ENCODE results near the gene PPWD1.

PPWD1 gene

GRCh38 chr5:65624025-65624570 lies 61.0 kb downstream of the PPWD1 start, which contains the start of gene TRIM23:
Gene TRIM23, minus strand, starts transcription at chr5:65624333. Its CDS starts 59 bp downstream, at chr5:65624274.
- DNase-seq = peak; percentile 91

GRCh38 chr5:65624571-65625555 lies 61.8 kb downstream of the PPWD1 start, which contains the start of the genes SHLD3 and TRAPPC13:
Gene SHLD3, plus strand, starts transcription at chr5:65625027. Its CDS starts 4,561 bp downstream, at chr5:65629588.
Gene TRAPPC13, plus strand, starts transcription at chr5:65625027. Its CDS starts 34 bp downstream, at chr5:65625061.
- DNase-seq = peak; percentile 91

DNA sequence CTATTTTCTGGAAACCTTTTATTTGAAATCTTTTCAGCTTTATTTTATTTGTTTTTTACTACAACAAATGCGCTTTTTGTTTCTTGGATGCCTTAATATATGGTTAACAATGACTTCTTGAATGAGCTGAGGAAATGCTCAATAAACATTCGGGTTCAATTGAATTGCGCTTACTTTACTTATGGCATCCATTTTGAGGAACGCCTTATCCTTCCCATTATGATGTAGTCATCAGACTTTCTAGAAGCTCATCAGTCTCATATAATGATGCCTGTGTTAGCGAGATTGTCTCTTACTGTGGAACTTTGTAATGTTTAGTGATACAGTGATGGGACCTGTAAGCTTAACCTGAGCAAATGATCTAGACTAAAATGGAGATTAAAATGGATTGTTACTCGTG lies 62.6 kb downstream of the PPWD1 start:
- no peak for DNase-seq

- DNase-seq = no peak
Observed at GRCh38 chr5:65630981-65631380, 67.9 kb downstream of the PPWD1 start.
